SIG-M5 (cell line): ENCODE results near the gene ARID5B.

ENCODE experiments used
- DNase-seq: peaks from one replicate; lab custom pipeline; 2025; lab: John Stamatoyannopoulos, UW

Gene ARID5B

DNA sequence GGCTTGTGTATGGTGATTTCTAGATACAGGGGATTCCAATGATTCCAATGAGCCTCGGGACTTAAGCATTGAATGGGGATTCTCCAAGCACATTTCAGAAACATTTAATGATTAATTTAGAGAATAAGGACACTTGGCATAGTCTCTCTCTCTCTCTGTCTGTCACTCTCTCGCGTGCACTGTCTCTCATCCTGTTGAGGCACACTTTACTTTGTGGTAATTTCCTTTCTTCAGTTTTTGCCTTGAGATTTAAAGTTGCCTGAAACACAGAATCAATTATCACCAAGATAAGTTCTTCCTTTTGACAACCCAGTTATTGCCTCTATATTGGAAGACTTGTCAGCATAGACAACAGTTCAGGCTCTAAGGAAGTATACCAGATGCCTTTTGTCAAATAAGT is 131.6 kb downstream of the ARID5B start:
- DNase-seq, result no peak

DNA sequence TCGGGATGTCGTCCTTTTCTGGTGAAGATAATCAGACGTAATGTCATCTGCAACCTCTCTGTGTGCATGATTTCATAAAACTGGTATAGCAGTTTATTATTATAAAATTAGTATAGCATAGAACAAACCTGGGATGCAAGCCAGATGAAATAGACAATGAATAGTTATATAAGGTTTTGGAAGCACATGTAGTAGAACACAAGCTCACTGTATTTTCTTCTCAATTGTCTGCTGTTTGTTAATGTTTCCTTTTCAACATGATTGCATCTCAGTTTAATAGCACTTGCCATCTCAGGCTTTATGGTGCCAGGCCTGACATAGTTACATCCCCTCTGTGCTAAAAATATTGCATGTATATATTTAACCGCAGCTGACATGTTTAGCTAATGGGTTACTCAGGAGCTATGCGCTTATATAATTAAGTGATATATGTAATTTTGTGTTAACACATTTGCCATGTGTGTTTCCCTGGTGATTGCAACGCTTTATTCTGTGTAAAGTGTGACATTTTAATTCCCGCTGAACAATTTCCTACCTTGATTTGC is 132.7 kb downstream of the ARID5B start:
- no peak for DNase-seq

DNA sequence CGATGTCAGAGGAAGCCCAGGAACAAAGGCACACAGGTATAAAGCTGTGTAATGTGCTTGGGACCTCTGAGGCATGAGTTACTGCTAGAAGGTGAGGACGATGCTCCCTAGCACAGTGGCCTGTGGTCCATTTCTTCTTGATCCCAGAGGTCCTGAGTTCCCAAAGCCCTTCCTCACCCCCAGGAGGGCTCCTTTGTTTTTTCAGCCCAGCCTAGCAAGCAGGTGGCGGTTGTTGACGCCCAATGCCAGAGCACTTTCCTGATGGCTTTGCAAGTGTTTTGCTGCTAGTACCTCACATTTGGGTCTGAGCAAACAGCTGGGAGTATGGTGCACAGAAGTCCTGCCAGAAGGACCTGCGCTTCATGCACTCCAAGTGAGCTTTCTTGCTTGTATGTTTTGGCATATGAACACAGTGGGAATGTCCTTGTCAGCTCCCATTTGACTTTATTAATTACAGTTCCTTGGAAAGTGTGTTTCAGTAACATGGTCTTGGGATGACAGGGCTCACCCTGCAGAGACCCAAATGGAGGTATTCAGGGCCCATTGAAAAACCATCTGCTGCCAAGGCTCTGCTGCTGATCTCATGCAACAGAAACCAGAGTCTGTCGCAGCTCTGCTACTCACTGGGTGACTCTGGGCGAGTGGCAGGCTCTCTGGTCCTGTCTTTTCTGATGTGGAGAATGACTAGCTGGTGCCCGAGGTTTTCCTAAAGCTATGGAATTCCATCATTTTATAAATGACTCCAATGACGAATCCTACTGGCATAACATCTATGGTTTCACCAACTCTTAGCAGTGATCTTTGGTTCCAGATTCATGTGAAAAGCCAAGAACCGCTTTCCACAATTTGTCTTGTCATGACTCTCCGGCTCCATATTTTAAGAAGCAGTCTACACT is 134.9 kb downstream of the ARID5B start:
- DNase-seq, result no peak

DNA sequence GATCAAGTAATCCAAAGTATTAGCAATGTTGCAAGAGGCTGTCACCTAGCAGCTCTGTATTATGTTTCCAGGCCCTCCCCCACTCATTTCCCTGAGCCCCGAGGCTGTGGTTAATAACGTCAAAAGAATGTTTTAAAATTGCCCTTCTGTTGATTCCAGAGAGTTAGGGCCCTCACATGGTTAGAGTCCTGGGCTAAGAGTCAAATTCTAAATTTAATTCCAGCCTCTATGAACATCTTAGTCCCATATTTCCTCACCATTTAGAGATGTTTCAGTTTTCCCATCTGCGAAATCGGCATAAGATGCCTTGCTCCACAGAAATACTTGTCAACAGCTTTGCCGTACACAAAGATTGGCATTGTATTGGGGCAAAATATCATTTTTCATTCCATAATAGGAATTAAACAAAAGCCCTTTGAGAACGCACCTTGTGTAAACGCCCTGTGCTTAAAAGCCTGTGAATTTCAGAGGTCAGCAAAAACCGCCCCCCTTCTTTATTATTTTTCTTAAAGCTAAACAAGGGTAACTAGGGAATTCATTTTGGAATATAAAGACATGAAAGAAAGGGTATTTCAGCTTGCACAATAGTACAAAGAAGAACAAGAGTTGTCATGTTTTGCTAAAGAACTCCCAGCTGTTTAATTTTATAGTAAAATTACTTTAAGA is 135.8 kb downstream of the ARID5B start:
- DNase-seq, result no peak

DNA sequence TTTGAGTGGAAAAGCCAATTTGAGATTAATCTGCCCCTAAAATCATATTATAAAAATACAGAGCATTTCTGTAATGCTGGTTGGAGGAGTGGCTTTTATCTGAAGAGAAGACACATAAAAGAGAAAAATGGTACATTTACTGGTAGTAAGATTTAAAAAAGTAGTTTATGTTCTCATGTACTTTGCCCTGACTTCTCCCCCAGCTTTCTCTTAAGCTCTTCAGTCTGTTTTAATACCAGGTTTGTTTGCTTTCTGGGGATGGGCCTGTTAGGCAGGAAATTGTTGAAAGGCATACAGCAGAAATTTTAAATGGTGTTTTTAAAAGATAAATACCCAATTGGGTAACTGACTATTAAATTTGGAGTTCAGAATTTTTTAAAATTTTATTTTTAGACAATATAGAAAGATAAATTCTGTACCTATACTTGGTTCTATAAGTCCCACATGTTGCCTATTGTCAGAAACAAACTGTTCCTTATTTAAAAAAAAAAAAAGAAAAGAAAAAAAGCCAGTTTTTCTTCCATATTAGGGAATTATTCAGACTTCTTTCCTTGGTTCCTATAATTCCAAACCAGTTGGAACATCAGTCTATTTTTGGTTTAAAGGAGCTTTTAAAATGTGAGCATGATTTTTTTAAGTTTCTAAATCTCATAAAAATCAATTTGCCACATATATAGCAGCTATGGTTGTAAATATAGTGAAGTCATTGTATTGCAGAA is 136.6 kb downstream of the ARID5B start:
- no peak for DNase-seq

DNA sequence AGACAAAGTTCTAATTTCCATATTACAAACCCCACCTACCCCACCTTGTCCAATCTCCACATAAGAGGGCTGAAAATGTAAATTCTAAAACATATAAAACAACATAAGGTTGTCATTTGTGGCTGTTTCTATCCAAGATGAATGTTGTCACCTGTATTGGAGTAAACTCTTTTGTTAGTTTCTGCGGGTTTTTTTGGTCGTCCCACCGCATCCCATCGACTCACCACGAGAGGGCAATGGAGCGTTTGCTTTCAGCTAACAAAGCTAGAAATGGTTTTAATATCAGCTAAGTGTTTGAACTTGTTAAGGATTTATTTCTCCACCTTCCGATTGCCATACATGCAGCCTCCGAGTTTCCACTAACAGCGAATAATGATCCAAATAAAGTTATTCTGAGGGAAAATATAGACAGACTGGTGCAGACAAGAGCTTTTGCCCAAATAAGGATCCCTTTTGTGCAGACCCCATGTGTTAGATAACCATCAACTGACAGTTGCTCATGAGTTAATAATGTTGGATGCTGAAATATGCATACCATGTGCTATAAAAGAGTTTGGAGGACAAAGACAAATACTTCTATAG is 137.2 kb downstream of the ARID5B start:
- DNase-seq, result no peak

DNA sequence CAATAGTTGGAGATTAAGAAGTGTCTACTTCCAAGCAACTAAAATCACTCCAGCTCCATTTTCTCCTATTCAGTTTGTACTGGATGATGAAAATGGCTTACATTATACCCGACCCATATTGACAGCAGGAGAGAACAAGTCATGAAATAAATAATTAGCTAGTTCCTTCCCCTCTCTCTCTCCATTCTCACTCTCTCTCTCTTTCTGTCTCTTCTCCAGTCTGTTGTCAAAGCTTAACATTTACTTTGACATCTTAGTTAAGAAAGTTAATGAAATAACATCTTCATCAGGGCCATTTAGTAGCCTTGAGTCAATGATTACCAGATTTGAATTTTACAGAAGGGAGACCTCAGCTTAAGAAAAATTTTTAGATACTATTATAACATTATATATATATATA is 138.5 kb downstream of the ARID5B start:
- no peak for DNase-seq

DNA sequence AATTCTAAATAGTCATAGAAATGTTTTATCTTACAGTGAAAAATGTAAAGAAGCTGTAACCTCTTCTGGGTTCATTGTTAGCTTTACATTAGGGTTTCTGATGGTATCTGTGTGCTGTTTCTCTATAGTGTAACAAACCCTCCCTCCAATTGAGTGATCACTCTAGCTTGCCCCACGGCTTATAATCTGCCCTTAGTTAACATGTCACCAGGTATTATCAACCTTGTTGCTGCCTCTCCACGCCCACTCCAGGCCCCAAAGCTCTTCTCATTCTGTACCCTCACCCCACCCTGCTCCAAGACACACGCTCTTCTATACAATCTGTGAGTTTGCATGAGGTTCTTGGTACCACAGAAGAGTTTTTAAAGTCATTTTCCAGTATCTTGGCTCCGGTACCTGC is 139.4 kb downstream of the ARID5B start:
- no peak for DNase-seq

DNA sequence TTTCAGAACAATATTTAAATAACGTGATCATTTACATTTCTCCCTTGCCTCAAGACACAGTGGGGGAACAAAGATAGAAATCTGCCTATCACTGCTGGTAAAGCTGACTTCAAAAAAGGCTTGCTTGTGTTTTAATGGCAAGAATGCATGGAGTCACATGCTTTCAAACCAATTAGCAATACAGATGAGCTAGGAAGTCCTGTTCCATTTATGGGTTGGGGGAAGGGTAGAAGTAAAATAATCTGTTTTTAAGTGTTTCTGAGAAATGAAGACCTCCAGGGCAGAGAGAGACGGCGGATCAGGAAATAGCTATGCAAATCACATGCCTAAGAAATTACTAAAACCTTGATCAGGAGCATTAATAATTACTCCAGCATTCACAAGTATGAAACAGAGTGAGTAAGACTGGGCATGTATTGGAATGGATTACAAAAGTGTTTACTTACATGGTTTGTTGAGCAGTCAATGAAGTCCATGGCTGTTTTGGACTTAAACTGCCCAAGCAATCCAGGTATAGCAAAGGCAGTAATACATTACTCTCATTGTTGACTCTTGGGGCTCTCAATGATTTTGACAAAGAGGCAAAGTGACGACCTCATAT is 142.0 kb downstream of the ARID5B start:
- DNase-seq, result no peak

DNA sequence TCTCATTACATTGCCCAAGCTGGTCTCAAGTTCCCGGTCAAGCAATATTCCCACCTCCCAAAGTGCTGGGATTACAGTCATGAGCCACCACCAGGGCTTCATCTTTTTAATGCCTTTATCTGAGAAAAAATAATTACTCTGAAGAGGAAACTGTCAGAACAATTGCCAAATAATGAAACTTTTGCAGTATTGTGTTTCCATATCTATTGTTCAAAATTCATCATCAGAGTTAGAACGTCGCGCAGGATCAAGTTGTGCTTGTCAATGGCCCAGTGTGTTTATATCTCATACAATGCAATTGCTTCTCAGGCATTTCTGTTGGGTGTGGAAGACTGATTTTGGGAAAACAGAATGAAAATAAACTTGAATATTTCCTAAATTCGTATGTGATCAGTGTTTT is 143.1 kb downstream of the ARID5B start:
- no peak for DNase-seq

DNA sequence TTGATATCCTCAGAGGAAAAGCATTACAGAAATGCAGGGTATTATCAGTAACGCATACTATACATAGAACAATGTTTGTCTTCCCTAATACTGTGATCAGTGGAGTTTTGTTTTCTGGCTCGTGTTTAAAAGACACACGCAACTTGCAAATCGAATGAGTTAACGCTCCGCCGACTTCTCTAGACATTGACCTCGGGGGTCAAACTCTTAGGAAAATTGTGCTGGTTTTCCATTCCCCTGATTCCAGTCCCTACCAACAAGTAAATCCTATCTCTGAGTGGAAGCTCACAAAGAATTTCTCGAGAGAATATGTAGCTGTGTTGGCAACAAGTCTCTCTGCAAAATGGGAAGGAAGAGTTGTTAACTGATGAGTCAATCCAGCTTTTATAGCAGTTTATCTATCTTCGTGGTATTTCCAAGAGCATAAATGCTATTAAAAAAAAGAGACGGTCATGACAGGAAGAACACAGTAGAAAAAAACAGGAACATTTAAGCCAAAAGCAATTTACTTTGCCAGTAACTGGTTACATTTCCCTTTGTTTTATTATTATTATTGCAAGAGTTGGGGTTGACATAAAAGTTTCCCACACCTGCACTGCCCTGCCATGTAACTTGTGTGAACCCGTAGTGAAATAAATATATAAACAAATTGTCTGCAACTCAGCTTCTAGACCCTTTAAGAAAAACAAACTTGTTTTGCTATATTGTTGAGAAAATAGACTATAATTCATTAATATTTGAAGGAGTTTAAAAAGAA is 144.4 kb downstream of the ARID5B start:
- no peak for DNase-seq

DNA sequence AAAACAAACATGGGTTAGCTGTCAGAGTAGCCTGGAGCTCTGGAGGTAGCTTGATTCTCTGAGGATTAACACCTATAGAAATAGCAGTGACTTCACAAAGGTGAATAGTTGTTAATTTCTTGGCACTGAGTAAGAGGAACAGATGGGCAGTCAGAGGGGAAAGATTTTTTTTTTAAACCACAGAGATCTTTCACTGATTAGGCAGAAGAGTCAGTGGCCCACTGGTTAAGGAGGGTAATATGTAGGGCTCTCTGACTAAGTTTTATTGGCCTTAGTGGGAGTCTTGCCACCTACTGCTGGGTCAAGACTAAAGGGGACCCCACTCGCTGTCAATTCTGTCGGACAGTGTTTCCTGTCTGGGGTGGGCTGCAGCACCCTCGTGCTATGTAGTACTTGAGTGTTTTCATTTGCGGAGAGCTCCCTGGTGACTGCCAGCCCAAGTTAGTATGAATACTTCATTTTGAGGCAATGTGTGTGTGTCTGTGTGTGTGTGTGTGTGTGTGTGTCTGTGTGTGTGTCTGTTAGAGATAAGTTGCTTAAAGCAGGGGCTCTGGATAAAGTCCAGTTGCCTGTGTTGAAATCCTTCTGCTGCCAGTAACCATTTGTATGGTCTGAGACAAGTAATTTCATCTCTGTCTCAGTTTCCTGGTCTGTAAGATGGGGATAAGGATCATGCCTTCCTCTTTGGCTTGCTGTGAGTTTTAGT is 145.2 kb downstream of the ARID5B start:
- no peak for DNase-seq

DNA sequence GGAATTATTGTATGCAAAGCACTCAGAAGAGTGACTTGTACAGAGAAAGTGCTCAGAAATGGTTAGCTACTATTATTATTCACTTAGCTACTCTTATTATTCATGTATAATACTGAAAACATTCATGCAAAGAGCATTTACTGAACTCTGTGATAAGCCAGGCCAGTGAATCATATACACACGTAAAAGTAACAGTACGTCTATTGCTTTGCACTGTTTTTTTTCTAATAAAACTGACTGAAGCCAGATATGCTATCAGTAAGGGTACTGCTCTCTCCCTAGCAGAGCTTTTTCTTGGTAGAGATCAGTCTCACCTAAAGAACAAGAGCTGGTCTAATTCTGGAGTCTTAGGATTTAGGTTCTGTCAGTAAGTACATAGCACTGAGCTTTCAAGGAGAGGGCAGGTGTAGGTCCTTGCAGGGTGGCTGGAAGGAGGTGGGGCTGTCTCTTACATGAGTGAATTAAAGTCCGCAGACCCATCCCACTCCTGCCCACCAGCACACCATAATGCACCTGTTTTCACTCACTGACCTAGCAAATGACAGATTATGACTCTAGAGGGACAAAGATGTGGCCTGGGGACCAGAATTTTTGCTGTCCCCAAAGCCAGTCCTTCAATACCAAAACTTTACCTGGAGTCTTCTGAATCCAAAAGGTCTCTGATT is 145.9 kb downstream of the ARID5B start:
- no peak for DNase-seq

DNA sequence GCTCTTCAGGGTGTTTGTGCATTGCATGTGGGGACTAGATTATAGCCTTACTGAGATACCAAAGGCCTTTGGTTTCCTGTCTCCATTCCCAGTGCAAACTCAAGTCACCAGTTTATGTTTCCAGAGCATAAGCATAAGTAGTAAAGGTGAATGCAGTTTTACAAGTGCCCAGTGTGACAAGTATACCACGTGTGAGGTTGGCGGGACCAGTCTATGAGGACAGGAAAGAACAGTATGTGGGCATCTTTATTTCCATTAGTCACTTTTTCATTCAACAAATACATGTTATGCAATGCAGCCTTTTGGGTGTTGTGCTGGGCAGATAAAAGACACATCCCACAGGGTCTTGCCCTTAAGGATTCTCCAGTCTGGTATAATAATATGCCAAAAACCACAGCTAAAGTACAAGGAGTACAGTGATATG is 146.5 kb downstream of the ARID5B start:
- DNase-seq, result no peak

DNA sequence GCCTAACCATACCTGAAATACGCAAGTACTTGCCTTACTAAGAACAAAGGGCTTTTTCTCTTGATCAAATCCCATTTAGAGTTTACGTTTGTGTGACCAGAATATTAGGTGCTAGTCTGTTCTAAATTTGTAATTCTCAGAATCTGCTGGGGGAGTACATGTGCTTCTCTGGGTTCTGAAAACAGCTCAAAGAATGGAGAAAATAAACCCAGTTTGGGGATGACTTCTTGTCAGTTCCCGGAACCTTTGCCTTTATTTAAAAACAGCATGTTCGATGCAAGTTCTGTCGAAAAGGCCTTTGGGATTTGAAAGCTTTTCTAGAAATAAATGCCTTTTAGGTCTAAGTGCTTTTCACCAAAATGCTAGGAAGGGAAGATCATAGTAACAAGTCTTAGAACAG is 147.0 kb downstream of the ARID5B start:
- DNase-seq, result no peak

DNA sequence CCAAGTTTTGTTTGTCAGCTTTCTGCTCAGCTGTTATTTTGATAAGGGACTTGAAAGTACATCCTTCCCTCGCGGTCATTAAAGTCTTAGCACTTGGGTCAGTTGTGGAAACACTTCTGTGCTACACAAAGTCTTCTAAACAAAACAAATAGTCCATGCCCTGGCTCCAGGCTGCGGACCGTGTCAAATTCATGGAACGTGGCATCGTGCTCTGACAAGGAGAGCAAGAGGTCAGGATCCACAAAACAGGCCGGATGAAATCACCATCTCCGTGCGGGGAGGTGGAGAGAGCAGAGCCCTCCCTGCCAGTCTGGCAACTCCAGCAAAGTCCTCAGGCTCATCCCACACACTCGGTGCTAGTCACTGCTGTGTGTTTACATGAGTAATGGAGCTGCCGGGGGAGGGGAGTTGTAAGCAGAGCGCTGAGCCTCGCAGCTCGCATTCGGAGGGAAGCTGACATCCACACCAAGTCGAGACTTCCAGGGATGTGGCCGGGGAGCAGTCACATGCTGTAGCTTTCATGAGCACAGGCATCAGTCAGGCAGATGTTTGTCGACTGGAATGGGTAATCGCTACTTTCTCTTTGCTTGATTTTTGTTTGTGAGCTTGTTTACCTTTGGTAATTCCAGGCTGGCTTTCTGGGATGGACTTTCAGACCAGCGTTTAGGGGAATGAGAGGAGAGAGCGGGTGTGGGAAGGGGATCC is 147.6 kb downstream of the ARID5B start:
- DNase-seq, result no peak

DNA sequence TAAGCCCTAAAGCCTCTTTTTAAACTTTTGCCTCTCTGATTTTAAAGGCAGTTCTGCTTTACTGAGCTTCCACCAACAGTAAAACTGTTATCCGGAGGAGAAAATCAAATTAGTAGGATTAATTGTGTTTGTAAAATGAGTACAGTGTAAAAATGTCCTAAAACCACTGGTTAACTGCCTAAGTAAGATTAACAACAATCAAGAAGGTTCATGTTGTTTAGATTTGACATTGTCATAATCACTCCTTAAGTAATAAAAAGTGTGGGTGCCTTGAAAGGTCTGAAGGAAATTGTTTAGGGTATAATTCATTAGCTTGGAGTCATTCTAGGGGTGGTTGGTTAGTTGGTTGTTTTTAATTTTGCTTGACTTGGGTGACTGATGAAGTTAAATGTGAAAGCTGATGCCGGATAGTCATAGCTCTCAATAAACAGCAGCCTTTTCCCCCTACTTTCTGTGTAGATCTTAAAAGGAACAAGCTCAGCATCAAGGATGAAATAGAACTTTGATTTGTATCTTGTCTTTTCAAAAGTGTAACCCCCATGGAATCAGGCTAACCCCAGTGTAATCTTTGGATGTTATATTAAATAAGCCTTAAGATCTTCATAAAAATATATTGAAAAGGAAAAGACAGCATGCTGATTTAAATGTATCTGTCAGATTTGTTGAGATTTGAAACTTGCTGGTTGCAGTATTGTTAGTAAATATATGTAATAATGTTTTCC is 148.3 kb downstream of the ARID5B start:
- no peak for DNase-seq

DNA sequence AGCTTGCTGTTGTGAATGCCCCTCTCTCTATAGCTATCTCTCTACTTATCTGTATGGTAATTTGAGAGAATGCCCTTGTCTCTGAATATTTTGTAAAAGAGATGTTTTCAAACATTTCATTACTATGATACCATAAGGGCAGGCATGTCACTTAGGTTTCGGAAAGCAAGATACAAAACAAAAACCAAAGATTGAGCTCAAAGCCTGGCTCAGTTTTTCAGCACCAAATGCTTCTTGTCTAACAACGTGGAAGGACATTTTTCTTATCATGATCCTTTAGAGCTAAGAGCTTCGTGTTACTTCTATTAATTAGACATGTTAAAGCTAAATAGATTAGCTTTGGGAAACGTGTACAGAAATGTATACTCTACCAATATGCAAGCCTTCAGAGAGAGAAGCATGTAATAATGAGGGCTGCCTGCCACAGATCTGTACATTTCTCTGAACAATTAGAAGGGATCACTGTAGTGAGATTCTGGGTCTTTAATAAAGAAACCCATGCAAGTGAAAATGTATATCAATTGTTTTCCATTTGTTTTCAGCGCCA is 148.9 kb downstream of the ARID5B start:
- DNase-seq, result no peak
